GM12878 (cell line): ENCODE results near the gene MEIS2. TPM values are rescaled to one million over a fixed set of nuclear protein-coding genes. Genes with fewer than 3 reads are reported as not detected.

ENCODE experiments used
- ATAC-seq: fragments of 200-7000 bp; cut with Tn5 transposase; 3 replicates; pipeline ENCODE4 v1.9.1; 2020; ENCODE audit warnings: mild to moderate bottlenecking, moderate library complexity
- BruUV-seq: library from RNA; stranded (reverse); fragments of 400-500 nt; replicated peaks from 2 replicates; lab custom pipeline; 2021; lab: Mats Ljungman, UMichigan
- CTCF ChIA-PET: fragments of 300-600 bp; sonication (Branson Sonifier 250); formaldehyde crosslinking; extraction: SDS; loops from one replicate; lab custom pipeline; 2021; ENCODE audit warnings: inconsistent platforms; lab: Yijun Ruan, JAX
- POLR2A ChIA-PET: fragments of 350-600 bp; formaldehyde crosslinking; extraction: SDS; loops from one replicate; lab custom pipeline; 2021; ENCODE audit warnings: inconsistent platforms; lab: Charles Lee
- RAD21 ChIA-PET: fragments of 300-600 bp; sonication (Branson Sonifier 250); formaldehyde crosslinking; loops from one replicate; lab custom pipeline; 2023; ENCODE audit warnings: antibody characterized with exemption; ENCODE audit not compliant: unreplicated experiment; lab: Charles Lee
- SMC1A ChIA-PET: fragments of 300-600 bp; sonication (Branson Sonifier 250); formaldehyde crosslinking; loops from one replicate; lab custom pipeline; 2023; ENCODE audit not compliant: unreplicated experiment, uncharacterized antibody; lab: Charles Lee
- DNase-seq: peaks from one replicate; pipeline ENCODE4 v3.0.0-alpha.2; 2011; ENCODE audit warnings: low read depth, low spot score
- FAIRE-seq: peaks from 3 replicates; lab custom pipeline; 2011; peaks lifted over from hg19 to GRCh38; lab: Jason Lieb, UNC
- H2AFZ ChIP-seq: 2 replicates; pipeline ENCODE4 v1.6.0; 2011; ENCODE audit warnings: low read depth, low read length, control low read depth; ENCODE audit not compliant: control insufficient read depth
- H3K27ac ChIP-seq: 2 replicates; pipeline ENCODE4 v1.5.1; 2011; ENCODE audit warnings: control low read depth; ENCODE audit not compliant: control insufficient read depth, insufficient read depth
- H3K27me3 ChIP-seq, 2 experiments: replicated peaks in 1 of 2; 2 replicates each; pipeline versions ENCODE4 v1.6.0 to v1.6.1; 2011; ENCODE audit warnings: low read length in 1 of 2; ENCODE audit not compliant: control insufficient read depth in 2 of 2, insufficient read depth in 2 of 2
- H3K36me3 ChIP-seq, 2 experiments: 2 replicates each; pipeline ENCODE4 v1.5.1; 2011; ENCODE audit warnings: low read length in 1 of 2; ENCODE audit not compliant: control insufficient read depth in 2 of 2, insufficient read depth in 2 of 2
- H3K4me1 ChIP-seq: 2 replicates; pipeline ENCODE4 v1.6.1; 2011; ENCODE audit warnings: mild to moderate bottlenecking, low read length, moderate library complexity, mixed read lengths; ENCODE audit not compliant: control insufficient read depth, insufficient read depth
- H3K4me2 ChIP-seq: 2 replicates; pipeline ENCODE4 v1.6.0; 2011; ENCODE audit warnings: control low read depth; ENCODE audit not compliant: control insufficient read depth, insufficient read depth
- H3K4me3 ChIP-seq: fragments of 200-600 bp; sonication (generic); 2 replicates; pipeline ENCODE4 v1.5.1; 2016
- H3K79me2 ChIP-seq: 2 replicates; pipeline ENCODE4 v1.6.0; 2011; ENCODE audit warnings: low read length; ENCODE audit not compliant: control insufficient read depth, insufficient read depth
- H3K9ac ChIP-seq: 2 replicates; pipeline ENCODE4 v1.8.0; 2011; ENCODE audit warnings: low read length, control low read depth, mixed read lengths; ENCODE audit not compliant: control insufficient read depth, insufficient read depth
- H3K9me3 ChIP-seq: replicated peaks from 3 replicates; pipeline ENCODE4 v1.5.1; 2011; ENCODE audit warnings: mild to moderate bottlenecking, low read length; ENCODE audit not compliant: control insufficient read depth, insufficient read depth
- H4K20me1 ChIP-seq: 2 replicates; pipeline ENCODE4 v1.6.0; 2011; ENCODE audit not compliant: control insufficient read depth, insufficient read depth
- EGR1 ChIP-seq, 2 experiments: IDR thresholded peaks; 1 replicate in 1 of 2; 2 replicates in 1 of 2; pipeline ENCODE4 v1.6.1; 2011 to 2012; ENCODE audit warnings: low read depth in 2 of 2, low read length in 2 of 2, borderline replicate concordance in 1 of 2, mild to moderate bottlenecking in 1 of 2, moderate library complexity in 1 of 2
- IRF5 ChIP-seq: fragments of 450-650 bp; IDR thresholded peaks from 2 replicates; pipeline ENCODE4 v1.6.1; 2017; ENCODE audit warnings: borderline replicate concordance
- RAD21 ChIP-seq: IDR thresholded peaks from 2 replicates; pipeline ENCODE4 v1.6.1; 2011; ENCODE audit warnings: mild to moderate bottlenecking, low read depth, low read length, moderate library complexity; ENCODE audit not compliant: insufficient read depth
- RBBP5 ChIP-seq: fragments of 200-600 bp; sonication (generic); conservative IDR thresholded peaks from 2 replicates; pipeline ENCODE4 v1.6.1; 2016
- RELB ChIP-seq: fragments of 450-650 bp; IDR thresholded peaks from 2 replicates; pipeline ENCODE4 v1.6.1; 2017; ENCODE audit warnings: low read depth, mild to moderate bottlenecking, moderate library complexity
- STAT1 ChIP-seq: fragments of 450-650 bp; conservative IDR thresholded peaks from 2 replicates; pipeline ENCODE4 v1.6.1; 2014; ENCODE audit warnings: antibody characterized with exemption, mild to moderate bottlenecking
- YY1 ChIP-seq: IDR thresholded peaks from 2 replicates; pipeline ENCODE4 v1.6.1; 2011; ENCODE audit warnings: low read depth, mild to moderate bottlenecking, low read length
- WGBS: methylation state at CpG from one replicate; pipeline ENCODE4 v1.1.6; 2016; ENCODE audit warnings: low lambda C conversion rate; ENCODE audit not compliant: insufficient replicate concordance, insufficient coverage; ENCODE audit errors: missing lambda C conversion rate; 5-methylcytosine and 5-hydroxymethylcytosine counted together
- in situ Hi-C: fragments of 300-500 bp; cut with MboI; formaldehyde crosslinking; loops from 9 replicates; pipeline ENCODE4 v1.14.3; 2018; ENCODE audit warnings: mixed read lengths
- intact Hi-C: fragments of 100-400 bp; cut with micrococcal nuclease; formaldehyde crosslinking; loops from one replicate; pipeline ENCODE4 v1.14.2; 2022; ENCODE audit not compliant: unreplicated experiment
- polyA plus RNA-seq, 11 experiments: library from polyadenylated mRNA; depleted of rRNA in 4 of 11; unstranded in 6 of 11; stranded (reverse) in 5 of 11; fragments of >200 nt; fragmentation: Nextera tagmentation in 4 of 11; fragmentation: Illumina TruSeq in 1 of 11; extraction: Ambion mirVana in 4 of 11; extraction: Trizol in 1 of 11; gene quantifications; 1 replicate in 1 of 11; 2 replicates in 10 of 11; pipeline versions ENCODE4 v1.2.1 to v1.2.3, GENCODE V29; 2011 to 2016; ENCODE audit warnings: inconsistent platforms in 2 of 11, missing spikeins in 2 of 11, low read depth in 1 of 11
- total RNA-seq, 4 experiments: library from RNA; depleted of rRNA in 3 of 4; stranded (reverse); fragments of >200 nt in 3 of 4; fragmentation: Illumina TruSeq in 1 of 4; extraction: Trizol in 1 of 4; gene quantifications; 2 replicates each; pipeline versions ENCODE4 v1.2.1 to v1.2.3, GENCODE V29; 2013 to 2021

Gene MEIS2
- total and polyA plus RNA-seq, 10 of the 15 experiments (the other 5 are each of a cell fraction or from before 2014, with no cell fraction given): 9.2 to 54.0 (median 20.4) TPM

- ATAC-seq: no peak
- no peak overlapping the region for H3K9ac ChIP-seq
- H3K4me2 ChIP-seq: no peak overlapping the region
- no peak for TF ChIP-seq RAD21
- no peak for TF ChIP-seq EGR1 (IDR thresholded peaks at IDR 0.05; ENCODE audit: borderline replicate concordance in 1 of 2, low read depth in 2 of 2, low read length in 2 of 2)
- no peak for TF ChIP-seq RBBP5
- TF ChIP-seq IRF5: no peak
- TF ChIP-seq STAT1: no peak
- no peak for TF ChIP-seq YY1
- TF ChIP-seq RELB: no peak
- H3K27ac ChIP-seq: no peak overlapping the region
- ChIA-PET SMC1A (interaction anchor here (1.0 to 2.5 kb wide), 4 partner anchors 8 to 67 kb away, joined by 3 to 7 read pairs (median 6); no protein-coding TSS in a partner anchor), RAD21 (interaction anchor here (2.2 to 3.4 kb wide), 3 partner anchors 11 to 28 kb away, joined by 8 to 14 read pairs (median 11); no protein-coding TSS in a partner anchor), CTCF (interaction anchor here (2.4 kb wide), 1 partner anchor 18 kb away, joined by 6 read pairs; no protein-coding TSS in a partner anchor), POLR2A (no interaction called here)
- in situ Hi-C loops (no loop called here), intact Hi-C loops (no loop called here)
- no peak for DNase-seq
- no peak overlapping the region for H3K4me3 ChIP-seq
- H4K20me1 ChIP-seq: no peaks in the 10 kb centered on the region
- no peaks in the 10 kb centered on the region for H3K27me3 ChIP-seq
- no peaks in the 10 kb centered on the region for H3K9me3 ChIP-seq
- H3K36me3 ChIP-seq: no peaks in the 10 kb centered on the region
- no TSS peak for BruUV-seq
- H3K79me2 ChIP-seq: no peaks in the 10 kb centered on the region
- 12% methylated on average over 1 of the region's 1 CpG for WGBS
- no peak for FAIRE-seq
- no peak overlapping the region for H2AFZ ChIP-seq
- H3K4me1 ChIP-seq: no peaks in the 10 kb centered on the region
These were observed 138.4 kb downstream of the MEIS2 start for GRCh38 chr15:36961956-36962355.
